ENCODE results near the gene INTS13. TPM values are rescaled to one million over a fixed set of nuclear protein-coding genes. Genes with fewer than 3 reads are reported as not detected.

Gene INTS13
- total and polyA plus RNA-seq, 2 of the 8 experiments (the other 6 are each of a cell fraction or from before 2014, with no cell fraction given) = 20.5 to 58.2 TPM

DNA sequence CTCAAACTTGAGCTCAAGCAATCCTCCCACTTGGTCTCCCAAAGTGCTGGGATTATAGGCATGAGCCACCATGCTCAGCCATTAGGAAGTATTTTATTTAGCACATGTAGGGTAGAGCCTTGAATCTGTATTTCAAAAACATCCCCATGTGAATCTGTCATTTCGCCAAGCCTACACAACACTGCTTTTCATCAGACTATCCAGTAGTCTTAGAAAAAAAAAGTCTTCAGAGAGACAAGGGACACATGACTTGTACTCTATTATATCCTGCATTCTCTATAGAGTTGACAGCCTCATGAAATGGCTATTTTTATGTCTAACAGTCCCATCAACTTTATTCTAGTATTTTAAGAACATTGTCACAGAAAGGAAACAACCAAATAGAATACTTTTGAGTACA lies 41.0 kb upstream of the INTS13 start:
- no peak overlapping the region for H2BK12ac ChIP-seq (ENCODE audit: low read depth, low read length)
- WGBS, 2 experiments (ENCODE audit: extremely low coverage in 1 of 2, insufficient coverage in 1 of 2, insufficient read length in 1 of 2, insufficient replicate concordance in 2 of 2, low coverage in 1 of 2, low lambda C conversion rate in 2 of 2, missing lambda C conversion rate in 1 of 2) = 91% methylated on average over 1 of the region's 1 CpG; no CpG with 5 or more reads in 1 of the 2 experiments
- no peaks in the 10 kb centered on the region for H3K79me1 ChIP-seq (ENCODE audit: low read depth, low read length)
- no peaks in the 10 kb centered on the region for H3K27me3 ChIP-seq (replicated peaks in 1 of 4; ENCODE audit: control insufficient read depth in 3 of 4, extremely low read depth in 1 of 4, insufficient read depth in 3 of 4, low read length in 3 of 4)
- no peak overlapping the region for H4K8ac ChIP-seq (ENCODE audit: extremely low read depth, insufficient read depth, low read length)
- H2BK5ac ChIP-seq (ENCODE audit: low read depth, low read length) = no peak overlapping the region
- H2BK120ac ChIP-seq (replicated peaks; ENCODE audit: low read depth, low read length) = no peak overlapping the region
- no peak for DNase-seq (ENCODE audit: low read depth in 1 of 2, low spot score in 2 of 2)
- no peaks in the 10 kb centered on the region for H3K9me3 ChIP-seq (ENCODE audit: insufficient read depth in 2 of 2, low read depth in 1 of 2, low read length in 1 of 2)
- no peak overlapping the region for H4K91ac ChIP-seq (replicated peaks; ENCODE audit: insufficient read length, low read length)
- no peaks in the 10 kb centered on the region for H3K4me1 ChIP-seq (replicated peaks in 1 of 4; ENCODE audit: control insufficient read depth in 3 of 4, insufficient read depth in 4 of 4, low read length in 3 of 4)
- H3K4me2 ChIP-seq (ENCODE audit: insufficient read depth in 1 of 2, low read depth in 2 of 2, low read length in 2 of 2) = no peak overlapping the region
- H3K56ac ChIP-seq (replicated peaks; ENCODE audit: insufficient read length, low read depth, low read length) = no peak overlapping the region
- H3K79me2 ChIP-seq (ENCODE audit: control insufficient read depth in 1 of 2, insufficient read depth in 2 of 2, low read length in 2 of 2) = no peaks in the 10 kb centered on the region
- no peak overlapping the region for H2BK20ac ChIP-seq (ENCODE audit: low read length)
- no peaks in the 10 kb centered on the region for H4K20me1 ChIP-seq (replicated peaks in 1 of 2; ENCODE audit: control insufficient read depth in 1 of 2, insufficient read depth in 2 of 2, low read length in 2 of 2)
- CTCF ChIA-PET (ENCODE audit: partially characterized antibody) = no interaction called here
- H3K27ac ChIP-seq (ENCODE audit: low read depth, low read length) = no peak overlapping the region
- POLR2A ChIA-PET (ENCODE audit: partially characterized antibody) = interaction anchor here (1.0 to 1.4 kb wide), 2 partner anchors 15 kb away, joined by 3 read pairs; no protein-coding TSS in a partner anchor
- no peak overlapping the region for H3K4me3 ChIP-seq (ENCODE audit: extremely low read depth in 1 of 4, insufficient read depth in 2 of 4, low read depth in 3 of 4, low read length in 4 of 4)
- no peak overlapping the region for H2AK5ac ChIP-seq (ENCODE audit: low read depth, low read length)
- no peak overlapping the region for H3K4ac ChIP-seq (replicated peaks; ENCODE audit: insufficient read length, low read depth, low read length)
- H2AFZ ChIP-seq (ENCODE audit: low read length) = no peak overlapping the region
- H2BK15ac ChIP-seq (ENCODE audit: low read length) = no peak overlapping the region
- H3K23ac ChIP-seq (ENCODE audit: insufficient read length) = no peak overlapping the region
- H3K9ac ChIP-seq (replicated peaks in 1 of 4; ENCODE audit: extremely low read depth in 1 of 4, low read depth in 3 of 4, low read length in 3 of 4) = no peak overlapping the region
- no peaks in the 10 kb centered on the region for H3K23me2 ChIP-seq (ENCODE audit: low read depth, low read length)
- H3K18ac ChIP-seq (ENCODE audit: extremely low read depth, low read length) = no peak overlapping the region
- H3K36me3 ChIP-seq (ENCODE audit: control insufficient read depth in 2 of 4, insufficient read depth in 4 of 4, low read length in 3 of 4) = peaks cover 3 to 25% (median 11%) of the 10 kb centered on the region in 4 experiments; a peak in 6 of 8 replicates
- H4K5ac ChIP-seq (ENCODE audit: insufficient read length, low read depth, low read length) = no peak overlapping the region
- no peak overlapping the region for H3K14ac ChIP-seq (ENCODE audit: insufficient read length)
- no peak for FAIRE-seq
- no peak for TF ChIP-seq SAP30 (IDR thresholded peaks at IDR 0.05; ENCODE audit: insufficient read depth, insufficient replicate concordance, low read length)
- TF ChIP-seq KDM5A (IDR thresholded peaks at IDR 0.05; ENCODE audit: low read length) = no peak
- no peak for TF ChIP-seq BRCA1 (IDR thresholded peaks at IDR 0.05; ENCODE audit: low read depth, low read length)
- TF ChIP-seq KDM1A (IDR thresholded peaks at IDR 0.05; ENCODE audit: borderline replicate concordance, low read length) = no peak
- no peak for TF ChIP-seq TEAD4 (IDR thresholded peaks at IDR 0.05; ENCODE audit: low read depth, low read length)
- TF ChIP-seq, protein P1, sequence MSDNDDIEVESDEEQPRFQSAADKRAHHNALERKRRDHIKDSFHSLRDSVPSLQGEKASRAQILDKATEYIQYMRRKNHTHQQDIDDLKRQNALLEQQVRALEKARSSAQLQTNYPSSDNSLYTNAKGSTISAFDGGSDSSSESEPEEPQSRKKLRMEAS (IDR thresholded peaks at IDR 0.05) = no peak
- TF ChIP-seq RAD21 (IDR thresholded peaks at IDR 0.05 in 1 of 2, conservative IDR thresholded peaks at IDR 0.05 in 1 of 2; ENCODE audit: low read depth in 2 of 2, low read length in 2 of 2) = no peak
- no peak for TF ChIP-seq HDAC6 (IDR thresholded peaks at IDR 0.05; ENCODE audit: low read depth, low read length)
- no peak for TF ChIP-seq RNF2 (IDR thresholded peaks at IDR 0.05; ENCODE audit: borderline replicate concordance, low read depth, low read length, missing control alignments, poor library complexity, severe bottlenecking)
- TF ChIP-seq, protein P2, sequence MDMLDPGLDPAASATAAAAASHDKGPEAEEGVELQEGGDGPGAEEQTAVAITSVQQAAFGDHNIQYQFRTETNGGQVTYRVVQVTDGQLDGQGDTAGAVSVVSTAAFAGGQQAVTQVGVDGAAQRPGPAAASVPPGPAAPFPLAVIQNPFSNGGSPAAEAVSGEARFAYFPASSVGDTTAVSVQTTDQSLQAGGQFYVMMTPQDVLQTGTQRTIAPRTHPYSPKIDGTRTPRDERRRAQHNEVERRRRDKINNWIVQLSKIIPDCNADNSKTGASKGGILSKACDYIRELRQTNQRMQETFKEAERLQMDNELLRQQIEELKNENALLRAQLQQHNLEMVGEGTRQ (IDR thresholded peaks at IDR 0.05; ENCODE audit: low read length) = no peak
- no peak for TF ChIP-seq EP300 (IDR thresholded peaks at IDR 0.05; ENCODE audit: borderline replicate concordance in 1 of 2, low read depth in 2 of 2, low read length in 2 of 2)
- TF ChIP-seq FOSL1 (IDR thresholded peaks at IDR 0.05; ENCODE audit: insufficient read depth, low read depth, low read length) = no peak
